HEK293 (cell line): Measurements from ENCODE around the gene OPA1.

Source experiments
- ZNF426 ChIP-seq: fragments of 450-650 bp; formaldehyde crosslinking; IDR thresholded peaks from 2 replicates; pipeline ENCODE4 v1.5.1; 2017; ENCODE audit warnings: missing biosample characterization, missing genetic modification characterization, mild to moderate bottlenecking, inconsistent platforms, moderate library complexity
- TF ChIP-seq, protein P1 (sequence below): fragments of 450-650 bp; formaldehyde crosslinking; conservative IDR thresholded peaks from 2 replicates; pipeline ENCODE4 v1.5.1; 2016; ENCODE audit warnings: low read depth, missing biosample characterization, missing genetic modification characterization
- TF ChIP-seq, protein P2 (sequence below): fragments of 450-650 bp; formaldehyde crosslinking; IDR thresholded peaks from 2 replicates; pipeline ENCODE4 v1.5.1; 2016; ENCODE audit warnings: missing biosample characterization, missing genetic modification characterization
- TF ChIP-seq, protein P3 (sequence below): fragments of 450-650 bp; formaldehyde crosslinking; IDR thresholded peaks from 2 replicates; pipeline ENCODE4 v1.5.1; 2016; ENCODE audit warnings: missing biosample characterization, missing genetic modification characterization

DNA sequence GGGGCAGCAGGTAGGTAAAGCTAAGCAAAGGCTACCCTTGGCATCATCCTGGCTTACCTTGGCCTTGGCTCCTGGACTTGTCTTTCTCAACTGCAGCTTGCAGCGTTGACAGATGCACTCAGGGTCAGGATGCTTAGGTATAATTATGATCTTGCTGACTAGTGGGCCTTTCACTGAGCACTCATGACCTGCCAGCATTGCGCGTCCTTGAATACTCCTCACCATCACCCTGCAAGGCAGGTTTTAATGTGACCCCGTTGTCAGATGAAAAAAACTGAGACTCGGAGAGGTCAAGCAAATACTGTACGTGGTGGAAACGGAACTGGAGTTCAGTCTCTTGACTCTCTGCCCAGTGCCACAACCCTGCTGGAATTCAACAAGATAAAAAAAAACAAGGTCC, 126.7 kb downstream of the OPA1 start:
- TF ChIP-seq ZNF426: no peak
- TF ChIP-seq, protein P1, sequence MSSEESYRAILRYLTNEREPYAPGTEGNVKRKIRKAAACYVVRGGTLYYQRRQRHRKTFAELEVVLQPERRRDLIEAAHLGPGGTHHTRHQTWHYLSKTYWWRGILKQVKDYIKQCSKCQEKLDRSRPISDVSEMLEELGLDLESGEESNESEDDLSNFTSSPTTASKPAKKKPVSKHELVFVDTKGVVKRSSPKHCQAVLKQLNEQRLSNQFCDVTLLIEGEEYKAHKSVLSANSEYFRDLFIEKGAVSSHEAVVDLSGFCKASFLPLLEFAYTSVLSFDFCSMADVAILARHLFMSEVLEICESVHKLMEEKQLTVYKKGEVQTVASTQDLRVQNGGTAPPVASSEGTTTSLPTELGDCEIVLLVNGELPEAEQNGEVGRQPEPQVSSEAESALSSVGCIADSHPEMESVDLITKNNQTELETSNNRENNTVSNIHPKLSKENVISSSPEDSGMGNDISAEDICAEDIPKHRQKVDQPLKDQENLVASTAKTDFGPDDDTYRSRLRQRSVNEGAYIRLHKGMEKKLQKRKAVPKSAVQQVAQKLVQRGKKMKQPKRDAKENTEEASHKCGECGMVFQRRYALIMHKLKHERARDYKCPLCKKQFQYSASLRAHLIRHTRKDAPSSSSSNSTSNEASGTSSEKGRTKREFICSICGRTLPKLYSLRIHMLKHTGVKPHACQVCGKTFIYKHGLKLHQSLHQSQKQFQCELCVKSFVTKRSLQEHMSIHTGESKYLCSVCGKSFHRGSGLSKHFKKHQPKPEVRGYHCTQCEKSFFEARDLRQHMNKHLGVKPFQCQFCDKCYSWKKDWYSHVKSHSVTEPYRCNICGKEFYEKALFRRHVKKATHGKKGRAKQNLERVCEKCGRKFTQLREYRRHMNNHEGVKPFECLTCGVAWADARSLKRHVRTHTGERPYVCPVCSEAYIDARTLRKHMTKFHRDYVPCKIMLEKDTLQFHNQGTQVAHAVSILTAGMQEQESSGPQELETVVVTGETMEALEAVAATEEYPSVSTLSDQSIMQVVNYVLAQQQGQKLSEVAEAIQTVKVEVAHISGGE (tag by site-specific recombination): no peak
- TF ChIP-seq, protein P2, sequence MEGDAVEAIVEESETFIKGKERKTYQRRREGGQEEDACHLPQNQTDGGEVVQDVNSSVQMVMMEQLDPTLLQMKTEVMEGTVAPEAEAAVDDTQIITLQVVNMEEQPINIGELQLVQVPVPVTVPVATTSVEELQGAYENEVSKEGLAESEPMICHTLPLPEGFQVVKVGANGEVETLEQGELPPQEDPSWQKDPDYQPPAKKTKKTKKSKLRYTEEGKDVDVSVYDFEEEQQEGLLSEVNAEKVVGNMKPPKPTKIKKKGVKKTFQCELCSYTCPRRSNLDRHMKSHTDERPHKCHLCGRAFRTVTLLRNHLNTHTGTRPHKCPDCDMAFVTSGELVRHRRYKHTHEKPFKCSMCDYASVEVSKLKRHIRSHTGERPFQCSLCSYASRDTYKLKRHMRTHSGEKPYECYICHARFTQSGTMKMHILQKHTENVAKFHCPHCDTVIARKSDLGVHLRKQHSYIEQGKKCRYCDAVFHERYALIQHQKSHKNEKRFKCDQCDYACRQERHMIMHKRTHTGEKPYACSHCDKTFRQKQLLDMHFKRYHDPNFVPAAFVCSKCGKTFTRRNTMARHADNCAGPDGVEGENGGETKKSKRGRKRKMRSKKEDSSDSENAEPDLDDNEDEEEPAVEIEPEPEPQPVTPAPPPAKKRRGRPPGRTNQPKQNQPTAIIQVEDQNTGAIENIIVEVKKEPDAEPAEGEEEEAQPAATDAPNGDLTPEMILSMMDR (tag by site-specific recombination): no peak
- TF ChIP-seq, protein P3, sequence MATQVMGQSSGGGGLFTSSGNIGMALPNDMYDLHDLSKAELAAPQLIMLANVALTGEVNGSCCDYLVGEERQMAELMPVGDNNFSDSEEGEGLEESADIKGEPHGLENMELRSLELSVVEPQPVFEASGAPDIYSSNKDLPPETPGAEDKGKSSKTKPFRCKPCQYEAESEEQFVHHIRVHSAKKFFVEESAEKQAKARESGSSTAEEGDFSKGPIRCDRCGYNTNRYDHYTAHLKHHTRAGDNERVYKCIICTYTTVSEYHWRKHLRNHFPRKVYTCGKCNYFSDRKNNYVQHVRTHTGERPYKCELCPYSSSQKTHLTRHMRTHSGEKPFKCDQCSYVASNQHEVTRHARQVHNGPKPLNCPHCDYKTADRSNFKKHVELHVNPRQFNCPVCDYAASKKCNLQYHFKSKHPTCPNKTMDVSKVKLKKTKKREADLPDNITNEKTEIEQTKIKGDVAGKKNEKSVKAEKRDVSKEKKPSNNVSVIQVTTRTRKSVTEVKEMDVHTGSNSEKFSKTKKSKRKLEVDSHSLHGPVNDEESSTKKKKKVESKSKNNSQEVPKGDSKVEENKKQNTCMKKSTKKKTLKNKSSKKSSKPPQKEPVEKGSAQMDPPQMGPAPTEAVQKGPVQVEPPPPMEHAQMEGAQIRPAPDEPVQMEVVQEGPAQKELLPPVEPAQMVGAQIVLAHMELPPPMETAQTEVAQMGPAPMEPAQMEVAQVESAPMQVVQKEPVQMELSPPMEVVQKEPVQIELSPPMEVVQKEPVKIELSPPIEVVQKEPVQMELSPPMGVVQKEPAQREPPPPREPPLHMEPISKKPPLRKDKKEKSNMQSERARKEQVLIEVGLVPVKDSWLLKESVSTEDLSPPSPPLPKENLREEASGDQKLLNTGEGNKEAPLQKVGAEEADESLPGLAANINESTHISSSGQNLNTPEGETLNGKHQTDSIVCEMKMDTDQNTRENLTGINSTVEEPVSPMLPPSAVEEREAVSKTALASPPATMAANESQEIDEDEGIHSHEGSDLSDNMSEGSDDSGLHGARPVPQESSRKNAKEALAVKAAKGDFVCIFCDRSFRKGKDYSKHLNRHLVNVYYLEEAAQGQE (tag by site-specific recombination): no peak
